D721Med (cell line): ENCODE measurements around the gene DIAPH2.

Experiments
- DNase-seq: peaks from one replicate; pipeline ENCODE4 v3.0.0; 2011; ENCODE audit warnings: low spot score; ENCODE audit not compliant: insufficient read length
- FAIRE-seq: peaks from 2 replicates; lab custom pipeline; 2011; peaks lifted over from hg19 to GRCh38; lab: Jason Lieb, UNC
- CTCF ChIP-seq: IDR thresholded peaks from 2 replicates; pipeline ENCODE4 v1.5.1; 2012; ENCODE audit warnings: mild to moderate bottlenecking, control low read depth; ENCODE audit not compliant: insufficient read depth; ENCODE audit errors: missing control alignments

The DIAPH2 gene

GRCh38 chrX:97310373-97310772 lies 625.7 kb downstream of the DIAPH2 start:
- no peak for TF ChIP-seq CTCF
- FAIRE-seq, result no peak
- DNase-seq, result no peak

- TF ChIP-seq CTCF, result no peak
- DNase-seq (no peak), FAIRE-seq (no peak)
Observed at GRCh38 chrX:97311066-97311778, 626.6 kb downstream of the DIAPH2 start.

- no peak for TF ChIP-seq CTCF
- FAIRE-seq (no peak), DNase-seq (no peak)
Observed at GRCh38 chrX:97314345-97314744, 629.7 kb downstream of the DIAPH2 start.

- FAIRE-seq (no peak), DNase-seq (no peak)
- no peak for TF ChIP-seq CTCF
Observed at GRCh38 chrX:97315939-97316338, 631.3 kb downstream of the DIAPH2 start.

GRCh38 chrX:97320305-97320704 lies 635.7 kb downstream of the DIAPH2 start:
- DNase-seq (no peak), FAIRE-seq (no peak)
- TF ChIP-seq CTCF, result no peak

- FAIRE-seq (no peak), DNase-seq (no peak)
- no peak for TF ChIP-seq CTCF
Observed at GRCh38 chrX:97322401-97322800, 637.8 kb downstream of the DIAPH2 start.

GRCh38 chrX:97326456-97326855 lies 641.8 kb downstream of the DIAPH2 start:
- no peak for FAIRE-seq
- DNase-seq, result no peak
- no peak for TF ChIP-seq CTCF
